GM18507 (cell line): ENCODE measurements around the gene FSD1L.
"Not testable (repeated sequence)": the region's sequence is repeated elsewhere in the genome, so short reads cannot be mapped to it uniquely, and the experiment has no call there.

Experiments used
- DNase-seq: peaks from one replicate; pipeline ENCODE4 v3.0.0; 2011; ENCODE audit warnings: low read depth; ENCODE audit not compliant: insufficient read length; ENCODE audit errors: extremely low spot score
- FAIRE-seq: peaks from 2 replicates; lab custom pipeline; 2011; peaks lifted over from hg19 to GRCh38; lab: Jason Lieb, UNC

The FSD1L gene

DNA sequence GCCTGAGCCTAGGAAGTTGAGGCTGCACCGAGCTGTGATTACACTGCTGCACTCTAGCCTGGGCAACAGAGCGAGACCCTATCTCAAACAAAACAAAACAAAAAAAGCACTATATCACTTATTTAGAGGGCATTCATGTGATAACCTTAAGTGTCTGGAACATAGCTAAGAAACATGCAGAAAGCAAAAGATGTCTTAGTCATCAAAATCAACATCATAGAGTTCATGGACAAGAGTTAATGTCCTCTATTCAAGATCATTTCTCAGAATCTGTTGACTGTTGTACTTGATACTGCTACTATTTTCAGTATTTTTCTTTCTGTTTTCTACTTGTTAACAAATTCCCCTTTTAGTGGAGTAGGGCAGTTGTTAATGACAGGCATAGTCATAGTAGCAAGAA, 25.4 kb downstream of the FSD1L start:
- DNase-seq = no peak
- no peak for FAIRE-seq

DNA sequence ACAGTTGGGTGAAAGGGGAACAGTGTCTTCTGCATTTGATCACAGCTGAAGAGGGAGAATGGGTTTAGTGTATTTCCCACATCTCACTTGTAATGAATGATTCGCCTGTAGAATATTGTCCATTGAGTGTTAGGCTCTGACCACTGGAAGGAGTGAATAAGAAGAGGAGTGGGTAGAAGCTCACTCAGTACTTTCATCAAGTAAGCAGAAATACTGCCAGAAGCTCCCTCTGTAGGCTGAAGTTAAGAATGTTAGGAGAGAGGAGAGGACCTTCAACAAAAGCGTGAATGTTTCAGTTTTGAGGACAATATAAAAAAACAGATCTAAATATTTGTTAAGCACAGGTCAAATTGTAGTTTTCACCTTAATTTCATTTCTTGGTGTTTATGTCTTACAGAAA, 27.5 kb downstream of the FSD1L start:
- DNase-seq = no peak
- peak; percentile 12 for FAIRE-seq

DNA sequence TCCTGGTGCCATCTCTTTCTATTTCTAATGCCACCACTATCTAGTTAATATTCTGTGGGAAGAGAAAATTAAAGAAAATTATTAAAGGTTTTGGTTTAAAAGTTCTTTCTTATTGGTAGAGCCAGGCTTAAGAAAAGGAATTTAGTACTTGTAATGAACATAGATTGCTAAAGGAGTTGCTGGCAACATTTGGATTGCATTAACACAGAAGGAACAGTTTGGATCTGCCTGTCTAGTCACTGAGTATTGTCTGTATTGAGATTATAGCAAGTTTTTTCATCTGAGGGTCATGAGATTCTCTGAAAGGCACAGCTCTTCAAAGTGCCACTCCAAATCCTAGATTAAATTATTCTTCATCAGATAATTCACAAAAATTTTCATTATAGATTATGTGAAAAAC, 32.0 kb downstream of the FSD1L start:
- FAIRE-seq = no peak
- DNase-seq = no peak

DNA sequence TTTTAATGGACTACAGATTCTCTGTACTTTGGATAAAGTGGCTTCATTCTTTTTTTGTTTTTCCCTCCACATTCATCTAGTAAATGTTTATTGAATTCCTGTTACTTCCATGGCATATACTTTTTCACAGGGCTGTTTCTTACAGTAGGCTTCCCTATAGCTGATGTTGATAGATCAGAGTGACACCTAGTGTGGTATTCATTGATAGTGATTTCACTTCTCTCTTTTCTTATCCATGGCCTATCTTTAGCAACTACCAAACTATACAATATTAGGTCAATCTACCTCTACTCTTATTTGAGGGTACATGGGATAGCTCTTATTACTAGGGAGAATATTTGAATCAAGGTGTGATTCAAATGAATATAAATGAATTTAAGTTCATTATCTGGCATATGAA, 35.8 kb downstream of the FSD1L start:
- peak; percentile 64 for FAIRE-seq

DNA sequence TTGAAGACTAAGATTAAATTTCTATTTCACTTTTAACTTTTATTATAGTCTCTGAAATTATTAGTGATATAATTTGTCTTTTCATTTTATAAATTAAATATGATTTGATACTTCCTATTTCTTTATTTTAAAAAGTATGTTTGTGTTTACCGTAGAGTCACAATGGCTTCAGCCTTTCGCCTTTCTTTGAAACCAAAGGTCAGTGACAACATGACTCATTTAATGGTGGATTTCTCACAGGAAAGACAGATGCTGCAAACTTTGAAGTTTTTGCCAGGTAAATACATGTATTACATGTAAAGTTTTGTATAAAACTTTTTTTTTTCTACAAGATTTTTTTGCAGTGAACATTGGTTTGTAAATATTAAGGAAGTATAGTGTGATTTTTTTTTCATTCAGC, 36.4 kb downstream of the FSD1L start:
- DNase-seq (no peak), FAIRE-seq (no peak)

More for the DNA sequence above, 35.8 kb downstream of the FSD1L start:
- no peak for DNase-seq

DNA sequence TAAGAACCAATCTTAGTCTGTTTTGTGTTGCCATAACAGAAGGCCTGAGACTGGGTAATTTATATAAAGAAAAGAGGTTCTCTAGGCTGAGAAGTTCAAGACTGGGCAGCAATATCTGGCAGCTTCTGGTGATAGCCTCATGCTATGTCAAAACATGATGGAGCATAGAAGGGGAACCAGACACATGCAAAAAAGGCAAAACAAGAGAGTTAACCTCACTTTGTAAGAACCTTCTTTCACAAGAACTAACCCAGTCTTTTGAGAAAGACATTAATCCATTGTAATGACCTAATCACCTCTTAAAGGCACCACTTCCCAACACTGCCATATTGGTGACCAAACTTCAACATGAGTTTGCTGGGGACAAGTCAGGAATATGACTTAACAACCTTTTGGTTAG, 37.3 kb downstream of the FSD1L start:
- DNase-seq (no peak), FAIRE-seq (no peak)

DNA sequence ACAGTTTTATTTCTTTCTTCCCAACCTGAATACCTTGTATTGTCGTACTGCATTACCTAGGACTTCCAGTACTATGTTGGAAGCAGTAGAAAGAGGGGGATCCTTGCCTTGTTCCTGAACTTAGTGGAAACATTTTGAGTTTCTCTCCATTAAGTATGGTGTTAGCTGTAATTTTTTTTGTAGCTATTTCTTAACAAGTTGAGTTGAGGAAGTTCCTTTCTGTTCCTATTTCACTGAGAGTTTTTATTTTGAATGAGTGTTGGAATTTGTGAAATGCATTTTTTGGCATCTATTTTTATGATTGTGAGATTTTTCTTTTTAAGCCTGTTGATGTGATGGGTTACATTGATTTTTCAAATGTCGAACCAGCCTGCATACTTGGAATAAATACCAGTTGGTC, 49.0 kb downstream of the FSD1L start:
- FAIRE-seq (no peak), DNase-seq (no peak)

DNA sequence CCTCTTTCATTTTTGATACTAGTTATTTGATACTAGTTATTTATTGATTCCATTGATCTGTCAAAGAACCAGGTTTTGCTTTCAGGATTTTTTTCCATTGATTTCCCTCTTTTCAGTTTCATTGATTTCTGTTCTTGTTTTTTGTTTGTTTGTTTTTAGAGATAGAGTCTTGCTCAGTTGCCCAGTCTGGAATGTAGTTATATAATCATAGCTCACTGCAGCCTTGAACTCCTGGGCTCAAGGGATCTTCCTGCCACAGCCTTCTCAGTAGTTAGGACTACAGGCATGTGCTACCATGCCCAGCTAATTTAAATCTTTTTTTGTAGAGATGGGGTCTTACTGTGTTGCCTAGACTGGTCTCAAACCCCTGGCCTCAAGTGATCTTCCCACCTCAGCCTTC, 49.9 kb downstream of the FSD1L start:
- FAIRE-seq (no peak), DNase-seq (no peak)

DNA sequence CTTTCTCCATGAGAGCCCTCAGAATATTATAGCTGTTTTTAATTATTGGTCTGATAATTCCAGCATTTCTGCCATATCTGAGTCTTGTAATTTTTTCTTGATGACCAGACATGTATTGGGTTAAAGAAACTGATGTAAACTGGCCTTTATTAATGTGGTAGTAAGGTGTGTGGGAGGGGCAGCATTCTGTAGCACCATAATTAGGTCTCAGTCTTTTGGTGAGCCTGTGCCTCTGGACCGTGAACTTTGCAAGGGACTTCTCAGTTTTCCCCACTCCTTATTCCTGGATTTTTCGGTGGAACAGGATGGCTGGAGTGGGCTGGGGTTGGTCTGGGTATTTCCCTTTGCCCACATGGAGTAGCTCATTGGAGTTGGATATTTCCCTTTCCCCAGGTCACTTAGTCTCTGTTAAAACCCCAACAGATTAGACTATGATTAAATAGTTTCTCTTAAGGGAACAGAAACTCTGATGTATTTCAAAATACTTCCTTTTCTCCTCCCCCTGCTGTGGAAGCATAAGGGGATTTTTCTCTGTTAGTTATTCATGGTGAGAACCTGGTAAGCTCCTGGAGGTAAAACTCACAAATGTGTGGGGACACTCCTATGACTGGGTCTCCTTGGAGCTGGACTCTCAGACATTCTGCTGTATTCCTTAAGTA, 52.4 kb downstream of the FSD1L start:
- DNase-seq (no peak), FAIRE-seq (peak; percentile 94)

DNA sequence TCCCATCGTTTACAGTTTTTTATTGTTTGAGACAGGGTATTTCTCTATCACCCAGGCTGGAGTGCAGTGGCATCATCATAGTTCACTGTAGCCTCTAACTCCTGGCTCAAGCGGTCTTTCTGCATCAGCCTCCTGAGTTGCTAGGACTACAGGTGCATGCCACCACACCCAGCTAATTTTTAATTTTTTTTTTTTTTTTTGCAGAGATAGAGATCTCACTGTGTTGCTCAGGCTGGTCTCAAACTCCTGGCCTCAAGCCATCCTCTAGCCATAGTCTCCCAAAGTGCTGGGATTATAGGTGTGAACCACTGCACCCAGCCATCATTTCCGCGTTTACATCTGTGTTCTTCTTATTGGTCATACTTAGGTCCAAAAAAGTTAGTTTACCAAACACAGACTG, 53.6 kb downstream of the FSD1L start:
- no peak for DNase-seq
- FAIRE-seq = peak; percentile 39

DNA sequence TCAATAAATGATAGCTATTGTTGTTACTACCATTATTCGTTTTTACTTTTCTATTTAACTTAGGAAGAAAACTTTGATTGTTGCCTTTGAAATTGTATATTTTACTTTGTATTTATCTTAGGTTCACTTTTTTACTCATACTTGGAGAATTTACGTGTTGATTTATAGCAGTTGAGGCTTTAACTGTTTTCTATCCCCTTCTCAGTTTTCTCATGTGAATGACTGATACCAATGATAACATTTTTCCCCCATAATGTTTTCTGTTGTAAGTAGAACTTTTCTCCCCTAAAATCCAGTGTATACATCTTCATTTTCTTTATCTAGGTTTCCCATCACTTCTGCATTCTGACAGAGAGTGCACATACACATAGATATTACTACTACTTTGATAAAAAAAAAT, 54.4 kb downstream of the FSD1L start:
- FAIRE-seq (no peak), DNase-seq (no peak)

DNA sequence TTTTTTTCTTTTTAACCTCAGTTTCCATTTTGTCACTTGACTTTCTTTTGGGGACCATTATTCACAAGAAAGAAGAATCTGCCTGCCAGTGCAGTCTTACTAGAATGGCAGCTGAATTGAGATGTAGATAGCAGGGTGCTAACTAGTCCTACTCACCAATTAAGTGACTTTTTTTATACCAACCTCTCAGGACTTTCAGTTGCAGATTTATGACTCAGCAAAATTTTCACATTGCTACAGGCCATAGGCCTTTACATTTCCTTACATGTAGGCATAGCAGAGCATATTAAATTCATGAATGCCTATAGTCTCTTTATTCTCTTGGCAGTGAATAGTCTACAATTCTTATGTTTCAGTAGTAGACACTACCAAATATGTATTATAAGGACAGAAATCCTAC, 56.0 kb downstream of the FSD1L start:
- DNase-seq (no peak), FAIRE-seq (peak; percentile 38)

DNA sequence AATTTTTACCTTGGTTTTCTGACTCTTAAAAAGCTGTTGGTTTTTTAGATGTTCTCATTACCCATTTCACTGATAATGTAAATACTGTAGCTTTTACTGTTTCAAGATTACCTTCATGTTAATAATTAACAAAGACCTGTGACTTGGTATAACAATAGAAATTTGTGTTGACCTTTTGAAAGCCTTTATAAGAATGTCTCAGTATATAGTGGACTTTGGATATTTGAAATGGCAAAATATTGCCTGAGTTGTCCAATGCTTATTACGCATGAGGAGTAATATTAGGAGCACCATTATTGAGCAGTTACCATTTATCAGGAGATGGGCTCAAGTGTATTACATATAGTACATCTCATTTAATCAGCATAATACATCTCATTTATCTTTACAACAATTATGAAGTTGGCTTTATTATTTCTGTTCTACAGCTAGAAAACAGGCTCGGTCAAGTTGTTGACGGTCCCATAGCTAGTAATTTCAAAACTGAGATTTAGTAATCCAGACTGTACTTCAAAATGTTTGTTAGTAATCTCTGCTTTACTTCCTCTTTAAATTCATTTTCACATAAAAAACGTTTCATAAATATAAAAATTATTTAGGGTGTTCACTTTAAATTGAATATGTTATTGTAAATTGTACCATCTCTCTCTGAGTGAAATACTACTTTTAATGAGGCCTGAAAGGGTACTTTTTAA, 59.4 kb downstream of the FSD1L start:
- FAIRE-seq (no peak), DNase-seq (no peak)

DNA sequence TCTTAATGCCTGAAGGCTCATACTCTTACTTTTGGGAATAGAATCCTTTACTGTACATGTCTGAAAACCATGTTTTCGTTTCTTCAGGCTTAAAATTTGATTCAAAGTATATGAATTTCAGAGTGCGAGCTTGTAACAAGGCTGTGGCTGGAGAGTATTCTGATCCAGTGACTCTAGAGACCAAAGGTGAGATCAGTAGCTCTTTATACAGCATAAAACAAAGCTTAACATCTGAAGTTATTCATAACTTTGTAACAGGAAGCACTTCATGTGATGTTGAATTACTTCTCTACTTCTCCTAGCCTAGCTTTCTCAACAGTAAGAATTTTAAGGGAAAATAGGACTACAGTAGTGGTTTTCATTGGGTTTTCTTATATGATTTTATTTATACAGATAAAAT, 60.7 kb downstream of the FSD1L start:
- DNase-seq (no peak), FAIRE-seq (no peak)

DNA sequence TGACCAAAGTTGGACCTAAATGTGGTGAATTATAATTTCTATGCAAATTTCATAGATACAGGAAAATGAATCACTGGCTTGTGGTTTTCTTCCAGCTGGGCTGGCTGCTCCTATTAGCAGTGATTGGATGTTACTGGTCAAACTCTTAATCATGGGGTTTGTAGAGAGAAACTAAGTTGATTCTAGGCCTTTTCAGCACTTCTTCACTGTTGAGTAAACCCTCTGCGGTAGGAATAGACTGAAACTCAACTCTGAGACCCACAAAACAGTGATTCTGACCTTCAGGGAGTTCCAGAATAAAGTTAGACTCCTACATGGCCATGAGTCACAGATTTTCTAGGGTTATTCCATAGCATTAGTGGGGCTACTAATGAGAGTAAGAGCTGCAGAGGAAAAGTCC, 62.2 kb downstream of the FSD1L start:
- DNase-seq (no peak), FAIRE-seq (peak; percentile 44)

DNA sequence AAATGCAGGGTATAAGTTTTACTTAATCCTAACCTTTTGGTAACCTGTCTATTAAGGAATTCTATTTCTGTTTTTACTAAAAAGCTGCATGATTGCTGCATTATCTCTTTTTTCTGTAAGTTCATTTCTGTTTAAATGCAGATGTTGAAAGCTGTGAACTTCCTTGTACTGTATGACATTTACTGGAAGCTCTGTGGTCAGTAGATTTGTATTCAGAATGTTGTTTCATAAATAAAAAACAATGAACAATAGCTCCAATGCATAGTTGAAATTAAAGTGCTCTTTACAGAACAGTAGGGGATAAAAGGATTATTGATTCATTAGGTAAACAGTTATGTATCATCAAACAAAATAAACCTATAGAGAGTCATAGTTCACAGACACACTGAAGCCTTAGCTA, 63.6 kb downstream of the FSD1L start:
- no peak for DNase-seq
- FAIRE-seq = no peak

DNA sequence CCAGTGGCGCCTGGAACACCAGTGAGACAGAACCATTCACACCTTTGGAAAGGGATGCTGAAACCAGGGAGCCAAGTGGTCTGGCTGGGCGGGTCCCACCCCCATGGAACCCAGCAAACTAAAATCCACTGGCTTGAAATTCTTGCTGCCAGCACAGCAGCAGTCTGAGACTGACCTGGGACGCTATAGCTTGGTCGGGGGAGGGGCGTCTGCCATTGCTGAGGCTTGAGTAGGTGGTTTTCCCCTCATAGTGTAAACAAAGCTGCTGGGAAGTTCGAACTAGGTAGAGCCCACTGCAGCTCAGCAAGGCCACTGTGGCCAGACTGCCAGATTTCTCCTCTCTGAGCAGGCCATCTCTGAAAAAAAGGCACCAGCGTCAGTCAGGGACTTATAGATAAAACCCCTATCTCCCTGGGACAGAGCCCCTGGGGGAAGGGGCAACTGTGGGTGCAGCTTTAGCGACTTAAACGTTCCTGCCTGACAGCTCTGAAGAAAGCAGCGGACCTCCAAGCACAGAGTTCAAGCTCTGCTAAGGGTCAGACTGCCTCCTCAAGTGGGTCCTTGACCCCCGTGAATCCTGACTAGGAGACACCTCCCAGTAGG, 68.1 kb downstream of the FSD1L start:
- FAIRE-seq (no peak), DNase-seq (no peak)

DNA sequence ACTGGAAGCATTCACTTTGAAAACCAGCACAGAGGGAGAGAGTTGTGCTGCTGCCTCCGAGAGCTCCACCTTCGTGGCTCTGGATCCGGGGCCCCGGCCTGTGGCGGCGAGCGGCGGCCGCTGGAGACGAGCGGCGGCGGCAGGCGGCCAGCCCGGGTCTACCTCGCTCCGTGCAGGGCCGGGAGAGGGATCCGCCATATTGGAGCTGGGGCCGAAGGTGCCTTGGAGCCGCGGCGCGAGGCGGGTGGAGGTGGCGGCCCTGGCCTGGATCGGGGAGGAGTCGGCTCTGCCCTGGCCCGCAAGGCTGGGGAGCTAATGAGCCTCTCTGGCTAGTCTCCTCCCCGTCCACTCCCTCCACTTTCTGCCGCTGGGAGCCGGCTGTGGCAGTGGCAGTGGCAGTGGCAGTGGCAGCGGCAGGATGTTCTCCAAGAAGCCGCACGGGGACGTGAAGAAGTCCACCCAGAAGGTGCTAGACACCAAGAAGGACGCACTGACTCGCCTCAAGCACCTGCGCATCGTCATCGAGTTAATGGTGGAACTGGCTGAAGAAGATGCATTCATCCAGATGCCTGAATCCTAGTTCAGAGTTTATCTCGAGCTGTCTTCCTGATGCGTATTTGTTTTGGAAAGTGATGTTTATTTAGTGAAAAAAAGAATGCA, 72.0 kb downstream of the FSD1L start:
- not testable (repeated sequence) for DNase-seq, FAIRE-seq

DNA sequence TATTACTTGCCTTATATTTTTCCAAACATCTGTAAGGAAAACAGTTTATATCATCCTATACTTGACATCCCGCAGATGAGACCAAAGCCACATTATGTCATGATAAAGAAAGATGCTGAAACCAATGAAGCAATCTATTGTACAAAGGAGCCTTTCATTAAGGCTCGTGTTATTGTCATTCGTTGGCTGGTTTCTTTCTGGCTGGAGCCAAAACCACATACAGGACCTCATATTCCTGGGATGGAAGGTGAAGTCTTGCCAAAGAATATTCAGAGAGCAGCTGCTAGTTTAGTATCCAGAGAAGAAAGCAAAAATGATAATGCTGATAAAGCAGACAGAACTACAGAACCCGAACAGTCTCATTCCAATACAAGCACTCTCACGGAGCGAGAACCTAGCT, 73.2 kb downstream of the FSD1L start:
- not testable (repeated sequence) for FAIRE-seq, DNase-seq

DNA sequence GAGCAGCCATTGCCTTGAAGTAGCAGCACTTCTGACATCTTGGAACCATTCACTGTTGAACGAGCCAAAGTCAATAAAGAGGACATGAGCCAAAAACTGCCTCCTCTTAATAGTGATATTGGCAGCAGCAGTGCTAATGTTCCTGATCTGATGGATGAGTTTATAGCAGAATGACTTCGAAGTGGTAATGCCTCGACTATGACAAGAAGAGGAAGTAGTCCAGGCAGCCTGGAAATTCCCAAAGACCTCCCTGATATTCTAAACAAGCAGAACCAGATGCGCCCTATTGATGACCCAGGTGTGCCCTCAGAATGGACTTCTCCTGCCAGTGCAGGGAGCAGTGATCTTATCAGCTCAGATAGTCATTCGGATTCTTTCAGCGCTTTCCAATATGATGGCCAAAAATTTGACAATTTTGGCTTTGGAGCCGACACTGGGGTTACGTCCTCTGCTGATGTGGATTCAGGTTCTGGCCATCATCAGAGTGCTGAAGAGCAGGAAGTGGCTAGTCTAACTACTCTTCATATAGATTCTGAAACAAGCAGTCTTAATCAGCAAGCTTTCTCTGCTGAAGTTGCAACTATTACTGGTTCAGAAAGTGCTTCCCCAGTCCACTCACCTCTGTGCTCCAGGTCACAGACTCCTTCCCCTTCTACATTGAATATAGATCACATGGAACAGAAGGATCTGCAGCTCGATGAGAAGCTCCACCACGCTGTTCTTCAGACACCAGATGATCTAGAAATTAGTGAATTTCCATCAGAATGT, 75.0 kb downstream of the FSD1L start:
- peak; percentile 55 for FAIRE-seq
- not testable (repeated sequence) for DNase-seq
